ENCODE measurements around the gene UBXN1.

Gene UBXN1

GRCh38 chr11:62678770-62679696, at the start of gene UBXN1:
Gene UBXN1, minus strand, starts transcription at chr11:62679073. Its CDS starts 150 bp downstream, at chr11:62678923.
- DNase-seq (ENCODE audit: low read depth) = peak; percentile 94

- DNase-seq (ENCODE audit: low read depth) = peak; percentile 50
Measured at GRCh38 chr11:62728171-62728988, 49.5 kb upstream of the UBXN1 start, which contains the start of gene TTC9C. Gene TTC9C, plus strand, starts transcription at chr11:62728486. Its CDS starts 363 bp downstream, at chr11:62728849.

GRCh38 chr11:62727872-62728170, 48.9 kb upstream of the UBXN1 start:
- peak; percentile 91 for DNase-seq (ENCODE audit: low read depth)

GRCh38 chr11:62727165-62727871, 48.4 kb upstream of the UBXN1 start, which contains the start of gene HNRNPUL2:
Gene HNRNPUL2, minus strand, starts transcription at chr11:62727457. Its CDS starts 301 bp downstream, at chr11:62727156.
- DNase-seq (ENCODE audit: low read depth) = peak; percentile 90

- DNase-seq (ENCODE audit: low read depth) = no peak
Measured at GRCh38 chr11:62726915-62727164, 48.0 kb upstream of the UBXN1 start.

GRCh38 chr11:62726156-62726914, 47.5 kb upstream of the UBXN1 start:
- no peak for DNase-seq (ENCODE audit: low read depth)

GRCh38 chr11:62725646-62726045, 46.8 kb upstream of the UBXN1 start:
- no peak for DNase-seq (ENCODE audit: low read depth)

GRCh38 chr11:62724171-62724570, 45.3 kb upstream of the UBXN1 start:
- DNase-seq (ENCODE audit: low read depth) = no peak

GRCh38 chr11:62721994-62722393, 43.1 kb upstream of the UBXN1 start:
- no peak for DNase-seq (ENCODE audit: low read depth)

- DNase-seq (ENCODE audit: low read depth) = no peak
Measured at GRCh38 chr11:62719302-62719978, 40.6 kb upstream of the UBXN1 start.

GRCh38 chr11:62716816-62717215, 37.9 kb upstream of the UBXN1 start:
- DNase-seq (ENCODE audit: low read depth) = no peak

- DNase-seq (ENCODE audit: low read depth) = no peak
Measured at GRCh38 chr11:62716206-62716605, 37.3 kb upstream of the UBXN1 start.

GRCh38 chr11:62715150-62716130, 36.6 kb upstream of the UBXN1 start:
- no peak for DNase-seq (ENCODE audit: low read depth)

- DNase-seq (ENCODE audit: low read depth) = no peak
Measured at GRCh38 chr11:62713343-62713742, 34.5 kb upstream of the UBXN1 start.

GRCh38 chr11:62712861-62713260, 34.0 kb upstream of the UBXN1 start:
- no peak for DNase-seq (ENCODE audit: low read depth)

GRCh38 chr11:62712276-62712812, 33.5 kb upstream of the UBXN1 start:
- no peak for DNase-seq (ENCODE audit: low read depth)

GRCh38 chr11:62710001-62710345, 31.1 kb upstream of the UBXN1 start:
- no peak for DNase-seq (ENCODE audit: low read depth)

GRCh38 chr11:62709247-62710000, 30.6 kb upstream of the UBXN1 start:
- DNase-seq (ENCODE audit: low read depth) = peak; percentile 84

- DNase-seq (ENCODE audit: low read depth) = no peak
Measured at GRCh38 chr11:62708793-62709192, 29.9 kb upstream of the UBXN1 start.
